Activated T-helper 2 cell treated with anti-CD3 and anti-CD28 coated beads, Interferon-gamma antibody, Interleukin-2, Interleukin-4, amounts not matched to agents 10 μg/mL and 5 μg/mL and 100 μg/mL, durations not matched to agents 14 hours and 24 hours and 36 hours (primary cell): ENCODE data around the gene ZNRF1. TPM values are rescaled to one million over a fixed set of nuclear protein-coding genes. Genes with fewer than 3 reads are reported as not detected.

ENCODE experiments used
- DNase-seq: peaks from one replicate; pipeline ENCODE4 v3.0.0; 2021; ENCODE audit warnings: low spot score
- H3K27ac Mint-ChIP-seq: one replicate; pipeline ENCODE4 v1.8.0; 2021; ENCODE audit warnings: mixed read lengths
- H3K27me3 Mint-ChIP-seq: one replicate; pipeline ENCODE4 v1.8.0; 2021; ENCODE audit warnings: low read depth, mixed read lengths
- H3K36me3 Mint-ChIP-seq: one replicate; pipeline ENCODE4 v1.8.0; 2021; ENCODE audit warnings: low read depth, mixed read lengths
- H3K4me1 Mint-ChIP-seq: one replicate; pipeline ENCODE4 v1.8.0; 2021; ENCODE audit warnings: low read depth, mixed read lengths
- H3K4me3 Mint-ChIP-seq: one replicate; pipeline ENCODE4 v1.8.0; 2021; ENCODE audit warnings: low read depth, mild to moderate bottlenecking, moderate library complexity, mixed read lengths
- H3K9me3 Mint-ChIP-seq: one replicate; pipeline ENCODE4 v1.8.0; 2021; ENCODE audit warnings: mixed read lengths
- intact Hi-C: fragments of 100-400 bp; cut with micrococcal nuclease; formaldehyde crosslinking; loops from one replicate; pipeline ENCODE4 v1.15.1; 2023
- total RNA-seq: library from RNA; stranded (reverse); gene quantifications from 2 replicates; pipeline ENCODE4 v1.2.3, GENCODE V29; 2022

ZNRF1 gene
- total RNA-seq, 1 donor from 2014 or later, result 34.8 TPM

GRCh38 chr16:75112734-75113491 lies 114.1 kb downstream of the ZNRF1 start:
- H3K27ac Mint-ChIP-seq, result no peak overlapping the region
- H3K36me3 Mint-ChIP-seq, result peaks cover 9% of the 10 kb centered on the region
- no peak for DNase-seq
- intact Hi-C loops, result loop anchor here (10.0 kb wide), 1 partner anchor 408 kb away; the partner anchor contains the start of gene MLKL
- no peaks in the 10 kb centered on the region for H3K9me3 Mint-ChIP-seq
- peaks cover 32% of the 10 kb centered on the region for H3K4me1 Mint-ChIP-seq
- H3K4me3 Mint-ChIP-seq, result no peak overlapping the region
- H3K27me3 Mint-ChIP-seq, result no peaks in the 10 kb centered on the region

- Mint-ChIP-seq H3K36me3 (peaks cover 4% of the 10 kb centered on the region), H3K9me3 (no peaks in the 10 kb centered on the region), H3K4me3 (no peak overlapping the region), H3K4me1 (peaks cover 26% of the 10 kb centered on the region), H3K27me3 (no peaks in the 10 kb centered on the region), H3K27ac (no peak overlapping the region)
- no peak for DNase-seq
- intact Hi-C loops, result loop anchor here (10.0 kb wide), 1 partner anchor 409 kb away; the partner anchor contains the start of gene MLKL
Observed at GRCh38 chr16:75113541-75114121, 114.8 kb downstream of the ZNRF1 start.

- intact Hi-C loops, result loop anchor here (10.0 kb wide), 1 partner anchor 410 kb away; the partner anchor contains the start of gene MLKL
- no peak overlapping the region for H3K4me3 Mint-ChIP-seq
- H3K4me1 Mint-ChIP-seq, result peaks cover 19% of the 10 kb centered on the region
- no peaks in the 10 kb centered on the region for H3K36me3 Mint-ChIP-seq
- no peak overlapping the region for H3K27ac Mint-ChIP-seq
- DNase-seq, result no peak
- H3K27me3 Mint-ChIP-seq, result no peaks in the 10 kb centered on the region
- no peaks in the 10 kb centered on the region for H3K9me3 Mint-ChIP-seq
Observed at GRCh38 chr16:75114179-75114945, 115.5 kb downstream of the ZNRF1 start.

- no peaks in the 10 kb centered on the region for H3K9me3 Mint-ChIP-seq
- intact Hi-C loops, result loop anchor here (10.0 kb wide), 1 partner anchor 410 kb away; the partner anchor contains the start of gene MLKL
- no peaks in the 10 kb centered on the region for H3K36me3 Mint-ChIP-seq
- no peak overlapping the region for H3K4me3 Mint-ChIP-seq
- no peak overlapping the region for H3K27ac Mint-ChIP-seq
- DNase-seq, result no peak
- H3K4me1 Mint-ChIP-seq, result peaks cover 11% of the 10 kb centered on the region
- H3K27me3 Mint-ChIP-seq, result no peaks in the 10 kb centered on the region
Observed at GRCh38 chr16:75114946-75115825, 116.4 kb downstream of the ZNRF1 start.

GRCh38 chr16:75116081-75116910 lies 117.5 kb downstream of the ZNRF1 start, which contains the start of gene LDHD:
Gene LDHD, minus strand, starts transcription at chr16:75116780. Its CDS starts 60 bp downstream, at chr16:75116720.
- no peaks in the 10 kb centered on the region for H3K27me3 Mint-ChIP-seq
- peak within 1 kb of the TSS; percentile 54 for H3K4me3 Mint-ChIP-seq
- H3K36me3 Mint-ChIP-seq, result no peaks in the 10 kb centered on the region
- no peak for DNase-seq
- H3K9me3 Mint-ChIP-seq, result peaks cover 2% of the 10 kb centered on the region
- peaks cover 3% of the 10 kb centered on the region for H3K4me1 Mint-ChIP-seq
- H3K27ac Mint-ChIP-seq, result no peak within 1 kb of the TSS
- intact Hi-C loops, result loop anchor here (10.0 kb wide), 1 partner anchor 411 kb away; the partner anchor contains the start of gene MLKL

- H3K9me3 Mint-ChIP-seq, result peaks cover 8% of the 10 kb centered on the region
- intact Hi-C loops, result loop anchor here (10.0 kb wide), 1 partner anchor 412 kb away; the partner anchor contains the start of gene MLKL
- H3K4me1 Mint-ChIP-seq, result peaks cover under 1% of the 10 kb centered on the region
- H3K27ac Mint-ChIP-seq, result no peak overlapping the region
- H3K4me3 Mint-ChIP-seq, result no peak overlapping the region
- no peak for DNase-seq
- H3K27me3 Mint-ChIP-seq, result no peaks in the 10 kb centered on the region
- no peaks in the 10 kb centered on the region for H3K36me3 Mint-ChIP-seq
Observed at GRCh38 chr16:75116911-75117245, 118.1 kb downstream of the ZNRF1 start.

- no peaks in the 10 kb centered on the region for H3K4me1 Mint-ChIP-seq
- DNase-seq, result no peak
- peaks cover 16% of the 10 kb centered on the region for H3K9me3 Mint-ChIP-seq
- no peak overlapping the region for H3K4me3 Mint-ChIP-seq
- intact Hi-C loops, result loop anchor here (10.0 kb wide), 1 partner anchor 414 kb away; the partner anchor contains the start of gene MLKL
- H3K27ac Mint-ChIP-seq, result no peak overlapping the region
- peaks cover 3% of the 10 kb centered on the region for H3K36me3 Mint-ChIP-seq
- H3K27me3 Mint-ChIP-seq, result no peaks in the 10 kb centered on the region
Observed at GRCh38 chr16:75118943-75119539, 120.2 kb downstream of the ZNRF1 start.

- H3K9me3 Mint-ChIP-seq, result peaks cover 16% of the 10 kb centered on the region
- intact Hi-C loops, result no loop called here
- no peaks in the 10 kb centered on the region for H3K4me1 Mint-ChIP-seq
- H3K27ac Mint-ChIP-seq, result no peak overlapping the region
- no peaks in the 10 kb centered on the region for H3K27me3 Mint-ChIP-seq
- no peak for DNase-seq
- no peak overlapping the region for H3K4me3 Mint-ChIP-seq
- peaks cover 3% of the 10 kb centered on the region for H3K36me3 Mint-ChIP-seq
Observed at GRCh38 chr16:75120253-75120652, 121.4 kb downstream of the ZNRF1 start.

GRCh38 chr16:75121949-75122568 lies 123.2 kb downstream of the ZNRF1 start:
- no peaks in the 10 kb centered on the region for H3K4me1 Mint-ChIP-seq
- H3K27ac Mint-ChIP-seq, result no peak overlapping the region
- intact Hi-C loops, result no loop called here

GRCh38 chr16:75122609-75123008 lies 123.8 kb downstream of the ZNRF1 start:
- Mint-ChIP-seq H3K4me1 (no peaks in the 10 kb centered on the region), H3K36me3 (peaks cover 3% of the 10 kb centered on the region), H3K4me3 (no peak overlapping the region), H3K27me3 (no peaks in the 10 kb centered on the region), H3K9me3 (peaks cover 24% of the 10 kb centered on the region), H3K27ac (no peak overlapping the region)
- DNase-seq, result no peak
- intact Hi-C loops, result no loop called here

More at GRCh38 chr16:75121949-75122568, 123.2 kb downstream of the ZNRF1 start:
- Mint-ChIP-seq H3K4me3 (no peak overlapping the region), H3K36me3 (peaks cover 3% of the 10 kb centered on the region), H3K9me3 (peaks cover 19% of the 10 kb centered on the region), H3K27me3 (no peaks in the 10 kb centered on the region)
- DNase-seq, result no peak
